Measurements from ENCODE around the gene TRAF4.

GRCh38 chr17:28763804-28764266 is 20.0 kb downstream of the TRAF4 start:
- TF ChIP-seq CTCF (IDR thresholded peaks at IDR 0.05): peak; percentile 92
- TF ChIP-seq RELA (CRISPR knock-in tag; IDR thresholded peaks at IDR 0.05; ENCODE audit: borderline replicate concordance): no peak
- TF ChIP-seq EMX1 (CRISPR knock-in tag; IDR thresholded peaks at IDR 0.05): no peak
- TF ChIP-seq JUN (CRISPR knock-in tag; IDR thresholded peaks at IDR 0.05): no peak
- no peak for TF ChIP-seq TCF7 (CRISPR knock-in tag; IDR thresholded peaks at IDR 0.05; ENCODE audit: low read depth)
- TF ChIP-seq FOXP4 (CRISPR knock-in tag; IDR thresholded peaks at IDR 0.05): no peak
- no peak for TF ChIP-seq FOXP1 (CRISPR knock-in tag; IDR thresholded peaks at IDR 0.05; ENCODE audit: borderline replicate concordance)

Data from WTC11 (cell line).